K562 (cell line): ENCODE measurements around the gene RPL22. TPM values are rescaled to one million over a fixed set of nuclear protein-coding genes. Genes with fewer than 3 reads are reported as not detected.

ENCODE experiments used
- ATAC-seq: fragments of 200-7000 bp; cut with Tn5 transposase; 3 replicates; pipeline ENCODE4 v1.9.1; 2020; ENCODE audit warnings: moderate library complexity
- BruUV-seq: library from RNA; stranded (reverse); fragments of 400-500 nt; replicated peaks from 2 replicates; lab custom pipeline; 2021; lab: Mats Ljungman, UMichigan
- CTCF ChIA-PET: fragments of 300-600 bp; formaldehyde crosslinking; extraction: SDS; loops from one replicate; lab custom pipeline; 2021; ENCODE audit warnings: low intra/inter-chr PET ratio; lab: Yijun Ruan, JAX
- POLR2A ChIA-PET: fragments of 300-600, 350-650 bp; sonication (Branson Sonifier 250); formaldehyde crosslinking; extraction: SDS; loops from one replicate; lab custom pipeline; 2021; ENCODE audit warnings: antibody characterized with exemption, inconsistent platforms; lab: Yijun Ruan, JAX
- DNase-seq, 4 experiments: peaks; one replicate each; pipeline versions ENCODE4 v3.0.0 to v3.0.0-alpha.2; 2011 to 2018; ENCODE audit warnings: low spot score in 3 of 4, mixed read lengths in 3 of 4; ENCODE audit errors: extremely low read depth in 1 of 4
- FAIRE-seq: peaks from 2 replicates; lab custom pipeline; 2011; peaks lifted over from hg19 to GRCh38; lab: Jason Lieb, UNC
- H2AFZ ChIP-seq: 2 replicates; pipeline ENCODE4 v1.6.0; 2011; ENCODE audit warnings: low read depth, low read length, control low read depth, inconsistent platforms
- H3K27ac ChIP-seq: fragments of 200-600 bp; 3 replicates; pipeline ENCODE4 v1.8.0; 2011; ENCODE audit warnings: low read depth, mild to moderate bottlenecking, control low read depth, inconsistent platforms, low read length, moderate library complexity, mixed read lengths; ENCODE audit errors: extremely low read depth
- H3K27me3 ChIP-seq, 2 experiments: fragments of 300-600 bp in 1 of 2; 2 replicates in 1 of 2; 3 replicates in 1 of 2; pipeline versions ENCODE4 v1.6.0 to v1.8.0; 2011; ENCODE audit warnings: inconsistent platforms in 2 of 2, low read length in 2 of 2, mild to moderate bottlenecking in 1 of 2, mixed read lengths in 1 of 2, moderate library complexity in 1 of 2; ENCODE audit not compliant: control insufficient read depth in 2 of 2, insufficient read depth in 2 of 2
- H3K36me3 ChIP-seq: fragments of 300-600 bp; 3 replicates; pipeline ENCODE4 v1.8.0; 2011; ENCODE audit warnings: mild to moderate bottlenecking, low read length, inconsistent platforms; ENCODE audit not compliant: control insufficient read depth, insufficient read depth
- H3K4me1 ChIP-seq, 2 experiments: fragments of 200-600 bp in 1 of 2; replicated peaks in 1 of 2; 2 replicates in 1 of 2; 3 replicates in 1 of 2; pipeline versions ENCODE4 v1.5.1 to v1.8.0; 2011; ENCODE audit warnings: inconsistent platforms in 2 of 2, low read length in 2 of 2, mild to moderate bottlenecking in 1 of 2, mixed read lengths in 1 of 2, moderate library complexity in 1 of 2; ENCODE audit not compliant: control insufficient read depth in 2 of 2, insufficient read depth in 2 of 2
- H3K4me2 ChIP-seq: 2 replicates; pipeline ENCODE4 v1.6.1; 2011; ENCODE audit warnings: low read length, control low read depth, inconsistent platforms, mixed read lengths; ENCODE audit not compliant: insufficient read depth
- H3K4me3 ChIP-seq: fragments of 200-600 bp; sonication (generic), shearing (Covaris generic); 2 replicates; pipeline ENCODE4 v1.5.1; 2016; ENCODE audit warnings: control low read depth, inconsistent platforms
- H3K79me2 ChIP-seq: fragments of 200-600 bp; 3 replicates; pipeline ENCODE4 v1.8.0; 2011; ENCODE audit warnings: low read length, inconsistent platforms; ENCODE audit not compliant: control insufficient read depth, insufficient read depth
- H3K9ac ChIP-seq, 2 experiments: 2 replicates each; pipeline versions ENCODE4 v1.6.0 to v1.6.1; 2011; ENCODE audit warnings: low read depth in 2 of 2, low read length in 2 of 2, control low read depth in 1 of 2, inconsistent platforms in 1 of 2, mild to moderate bottlenecking in 1 of 2, mixed read lengths in 1 of 2; ENCODE audit not compliant: insufficient read depth in 1 of 2
- H3K9me1 ChIP-seq: one replicate; pipeline ENCODE4 v1.6.0; 2011; ENCODE audit warnings: inconsistent platforms, mild to moderate bottlenecking, low read length, moderate library complexity; ENCODE audit not compliant: control insufficient read depth, insufficient read depth
- H3K9me3 ChIP-seq: replicated peaks from 2 replicates; pipeline ENCODE4 v1.5.1; 2011; ENCODE audit warnings: low read depth, low read length, inconsistent platforms; ENCODE audit not compliant: control insufficient read depth, insufficient read depth
- H4K20me1 ChIP-seq: replicated peaks from 2 replicates; pipeline ENCODE4 v1.6.1; 2011; ENCODE audit warnings: low read length, inconsistent platforms, mixed read lengths; ENCODE audit not compliant: control insufficient read depth, insufficient read depth
- BCL6 ChIP-seq: fragments of 250-450 bp; sonication (Bioruptor Pico); IDR thresholded peaks from 2 replicates; pipeline ENCODE4 v1.4.0; 2020
- CCNT2 ChIP-seq: IDR thresholded peaks from 2 replicates; pipeline ENCODE4 v1.6.1; 2011; ENCODE audit warnings: borderline replicate concordance, low read depth, mild to moderate bottlenecking, moderate library complexity, mixed read lengths, low read length; ENCODE audit not compliant: insufficient read length; ENCODE audit errors: extremely low read depth
- EHMT2 ChIP-seq: fragments of 450-650 bp; IDR thresholded peaks from 2 replicates; pipeline ENCODE4 v1.6.1; 2018; ENCODE audit warnings: antibody characterized with exemption
- ELF4 ChIP-seq: fragments of 450-650 bp; formaldehyde crosslinking; IDR thresholded peaks from 2 replicates; pipeline ENCODE4 v1.4.0; 2022; ENCODE audit warnings: missing genetic modification characterization
- EP300 ChIP-seq: IDR thresholded peaks from 2 replicates; pipeline ENCODE4 v1.6.1; 2012; ENCODE audit warnings: low read length, improper control_type of control experiment
- ESRRA ChIP-seq: fragments of 450-650 bp; IDR thresholded peaks from 2 replicates; pipeline ENCODE4 v1.6.1; 2014; ENCODE audit warnings: low read depth, mild to moderate bottlenecking, moderate library complexity, borderline replicate concordance
- HEY1 ChIP-seq: fragments of 250-450 bp; sonication (Bioruptor Pico); IDR thresholded peaks from 2 replicates; pipeline ENCODE4 v1.5.0; 2020; ENCODE audit warnings: mild to moderate bottlenecking, moderate library complexity, borderline replicate concordance
- MTA2 ChIP-seq: fragments of 450-650 bp; IDR thresholded peaks from 2 replicates; pipeline ENCODE4 v1.6.1; 2016; ENCODE audit warnings: low read depth
- MYNN ChIP-seq, 2 experiments: sonication (generic); formaldehyde crosslinking in 1 of 2; IDR thresholded peaks; 2 replicates each; pipeline versions ENCODE4 v1.5.0 to v1.6.1; 2016 to 2020; ENCODE audit warnings: antibody characterized with exemption in 1 of 2, missing genetic modification reagents in 1 of 2
- NBN ChIP-seq: fragments of 450-650 bp; IDR thresholded peaks from 2 replicates; pipeline ENCODE4 v1.6.1; 2016; ENCODE audit warnings: low read depth, mild to moderate bottlenecking
- STAG1 ChIP-seq: sonication (generic); formaldehyde crosslinking; IDR thresholded peaks from 2 replicates; pipeline ENCODE4 v1.5.0; 2020; ENCODE audit warnings: missing genetic modification reagents, borderline replicate concordance
- TBP ChIP-seq: optimal IDR thresholded peaks from 2 replicates; pipeline ENCODE3; 2011; ENCODE audit warnings: low read depth, low read length, improper control_type of control experiment
- TEAD4 ChIP-seq, 2 experiments: sonication (generic) in 1 of 2; formaldehyde crosslinking in 1 of 2; IDR thresholded peaks; 2 replicates each; pipeline versions ENCODE4 v1.6.1 to v1.8.0; 2012 to 2022; ENCODE audit warnings: borderline replicate concordance in 1 of 2, inconsistent platforms in 1 of 2, low read length in 1 of 2, mild to moderate bottlenecking in 1 of 2, missing genetic modification reagents in 1 of 2
- U2AF1 ChIP-seq: fragments of 200-400 bp; formaldehyde crosslinking; optimal IDR thresholded peaks from 2 replicates; pipeline ENCODE3; 2017; ENCODE audit warnings: mild to moderate bottlenecking, low read depth, low read length, moderate library complexity
- WGBS: fragments of 100-300 bp; shearing (Covaris generic); methylation state at CpG from one replicate; pipeline ENCODE4 v1.1.6; 2016; ENCODE audit warnings: low coverage, mixed read lengths; ENCODE audit not compliant: insufficient coverage; ENCODE audit errors: missing lambda C conversion rate; 5-methylcytosine and 5-hydroxymethylcytosine counted together
- in situ Hi-C: fragments of 300-500 bp; cut with MboI; formaldehyde crosslinking; loops from 4 replicates; pipeline ENCODE4 v1.15.0; 2018; ENCODE audit warnings: inconsistent platforms, mixed read lengths
- intact Hi-C: fragments of 100-400 bp; cut with micrococcal nuclease; formaldehyde crosslinking; loops from 2 replicates; pipeline ENCODE4 v1.14.2; 2022
- polyA plus RNA-seq, 8 experiments: library from polyadenylated mRNA; depleted of rRNA in 4 of 8; stranded (reverse) in 5 of 8; unstranded in 3 of 8; fragments of >200 nt; fragmentation: Nextera tagmentation in 2 of 8; fragmentation: Illumina TruSeq in 1 of 8; extraction: Ambion mirVana in 2 of 8; extraction: Trizol in 1 of 8; gene quantifications; 2 replicates each; pipeline versions ENCODE4 v1.2.1 to v1.2.3, GENCODE V29; 2011 to 2014; ENCODE audit warnings: inconsistent platforms in 1 of 8, missing spikeins in 1 of 8
- total RNA-seq, 7 experiments: library from RNA; depleted of rRNA in 6 of 7; stranded (reverse); fragments of >200 nt in 6 of 7; fragmentation: Illumina TruSeq in 2 of 7; extraction: Trizol in 2 of 7; gene quantifications; 2 replicates each; pipeline versions ENCODE4 v1.2.1 to v1.2.3, GENCODE V29; 2011 to 2021; ENCODE audit warnings: low replicate concordance in 1 of 7
- TF ChIP-seq, protein P1 (sequence below), 2 experiments: fragments of 250-450 bp in 1 of 2; fragments of 450-650 bp in 1 of 2; sonication (Bioruptor Pico) in 1 of 2; IDR thresholded peaks; 2 replicates each; pipeline versions ENCODE4 v1.6.1 to v1.8.0; 2016 to 2021; ENCODE audit warnings: mild to moderate bottlenecking in 2 of 2, moderate library complexity in 2 of 2, missing compliant biosample characterization in 1 of 2, missing genetic modification characterization in 1 of 2
- TF ChIP-seq, protein P2 (sequence below): fragments of 450-650 bp; IDR thresholded peaks from 2 replicates; pipeline ENCODE4 v1.6.1; 2016; ENCODE audit warnings: missing biosample characterization, missing genetic modification characterization
- TF ChIP-seq, protein P3 (sequence below): sonication (generic); formaldehyde crosslinking; IDR thresholded peaks from 2 replicates; pipeline ENCODE4 v1.8.0; 2022; ENCODE audit warnings: missing genetic modification reagents, mild to moderate bottlenecking, borderline replicate concordance

Gene RPL22
- total and polyA plus RNA-seq, 9 of the 15 experiments (the other 6 are each of a cell fraction or from before 2014, with no cell fraction given): 467 to 1,165 (median 607) TPM

DNA sequence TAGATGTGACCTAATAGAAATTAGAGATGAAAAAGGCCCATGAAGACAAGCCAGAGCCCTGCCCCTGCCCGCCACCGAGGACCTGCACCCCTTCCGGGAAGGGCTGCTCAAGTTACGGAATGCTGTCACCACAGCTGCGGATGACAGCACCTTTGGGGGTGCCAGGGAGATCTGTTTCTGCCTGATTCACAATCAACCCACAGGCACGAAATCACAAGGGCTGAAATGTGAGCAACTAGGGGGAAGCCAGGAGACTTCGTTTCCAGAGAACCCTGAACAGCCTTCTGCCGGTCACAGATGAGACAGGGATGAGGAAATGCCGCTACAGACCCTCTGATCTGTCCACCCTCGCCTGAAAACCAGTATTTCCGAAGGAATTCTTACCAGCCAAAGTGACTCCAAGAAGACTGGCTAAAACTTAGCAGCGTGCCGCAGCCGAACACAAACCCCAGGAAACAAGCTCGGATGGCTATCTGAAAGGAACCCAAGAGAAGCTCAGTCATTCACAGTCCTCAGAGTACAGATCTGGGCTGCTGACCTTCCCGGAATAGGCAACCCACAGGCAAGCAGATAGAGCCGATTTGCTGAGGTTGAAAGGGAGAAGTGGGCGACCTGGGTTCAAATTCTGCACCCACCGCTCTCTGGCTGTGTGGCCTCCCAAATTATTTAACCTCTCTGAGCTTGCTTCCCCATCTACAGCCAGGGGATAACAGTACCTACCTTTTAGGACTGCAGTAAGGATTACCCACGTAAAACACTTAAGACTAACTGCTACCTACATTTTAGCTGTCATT is 35.3 kb upstream of the RPL22 start:
- peak overlapping the region; percentile 85 for H3K27ac ChIP-seq
- POLR2A ChIA-PET: interaction anchor here (0.6 to 2.0 kb wide), 13 partner anchors 9 to 261 kb away, joined by 3 to 14 read pairs (median 5); partner anchors contain the start of gene RNF207
- intact Hi-C loops (loop anchor here (2.0 kb wide), 1 partner anchor 36 kb away; the partner anchor contains the start of gene RPL22), in situ Hi-C loops (no loop called here)
- peak overlapping the region; percentile 95 for H3K4me3 ChIP-seq
- no peaks in the 10 kb centered on the region for H3K9me1 ChIP-seq
- H3K4me1 ChIP-seq: peaks cover 10 to 28% of the 10 kb centered on the region in 2 experiments; a peak in 4 of 5 replicates
- H2AFZ ChIP-seq: peak overlapping the region; percentile 77; the same call in 1 of the 2 replicates
- peaks cover 46% of the 10 kb centered on the region for H3K36me3 ChIP-seq
- H3K4me2 ChIP-seq: peak overlapping the region; percentile 91
- DNase-seq (peak in 2 of 4 experiments; percentile 53 to 67), FAIRE-seq (peak; percentile 77), ATAC-seq (peak; percentile 45)
- no peaks in the 10 kb centered on the region for H3K9me3 ChIP-seq
- H4K20me1 ChIP-seq: no peaks in the 10 kb centered on the region
- H3K79me2 ChIP-seq: peaks cover 31% of the 10 kb centered on the region
- H3K9ac ChIP-seq: peak overlapping the region; percentile 74 to 100
- BruUV-seq: TSS peak; percentile 39
- peaks cover 0 to under 1% of the 10 kb centered on the region in 2 experiments; a peak in 1 of 5 replicates for H3K27me3 ChIP-seq
- WGBS: 7% methylated on average over 20 of the region's 20 CpGs
- CTCF ChIA-PET: no interaction called here
- no peak for TF ChIP-seq NBN
- TF ChIP-seq TEAD4 (IDR thresholded peaks at IDR 0.05; ENCODE audit: low read length): no peak
- no peak for TF ChIP-seq TEAD4 (CRISPR knock-in tag; IDR thresholded peaks at IDR 0.05; ENCODE audit: borderline replicate concordance)
- no peak for TF ChIP-seq TBP
- TF ChIP-seq ESRRA: 0 out of 2 replicates have a peak, but pooled peaks have one; percentile 16
- TF ChIP-seq MTA2: no peak
- TF ChIP-seq, protein P1, sequence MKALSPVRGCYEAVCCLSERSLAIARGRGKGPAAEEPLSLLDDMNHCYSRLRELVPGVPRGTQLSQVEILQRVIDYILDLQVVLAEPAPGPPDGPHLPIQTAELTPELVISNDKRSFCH (CRISPR knock-in tag; IDR thresholded peaks at IDR 0.05): no peak
- TF ChIP-seq, protein P1 (tag; IDR thresholded peaks at IDR 0.05): no peak
- TF ChIP-seq MYNN (IDR thresholded peaks at IDR 0.05): no peak
- TF ChIP-seq MYNN (CRISPR knock-in tag; IDR thresholded peaks at IDR 0.05): no peak
- no peak for TF ChIP-seq CCNT2
- TF ChIP-seq HEY1 (CRISPR knock-in tag): no peak
- TF ChIP-seq, protein P2, sequence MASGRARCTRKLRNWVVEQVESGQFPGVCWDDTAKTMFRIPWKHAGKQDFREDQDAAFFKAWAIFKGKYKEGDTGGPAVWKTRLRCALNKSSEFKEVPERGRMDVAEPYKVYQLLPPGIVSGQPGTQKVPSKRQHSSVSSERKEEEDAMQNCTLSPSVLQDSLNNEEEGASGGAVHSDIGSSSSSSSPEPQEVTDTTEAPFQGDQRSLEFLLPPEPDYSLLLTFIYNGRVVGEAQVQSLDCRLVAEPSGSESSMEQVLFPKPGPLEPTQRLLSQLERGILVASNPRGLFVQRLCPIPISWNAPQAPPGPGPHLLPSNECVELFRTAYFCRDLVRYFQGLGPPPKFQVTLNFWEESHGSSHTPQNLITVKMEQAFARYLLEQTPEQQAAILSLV (tag): no peak
- no peak for TF ChIP-seq EHMT2
- TF ChIP-seq, protein P3, sequence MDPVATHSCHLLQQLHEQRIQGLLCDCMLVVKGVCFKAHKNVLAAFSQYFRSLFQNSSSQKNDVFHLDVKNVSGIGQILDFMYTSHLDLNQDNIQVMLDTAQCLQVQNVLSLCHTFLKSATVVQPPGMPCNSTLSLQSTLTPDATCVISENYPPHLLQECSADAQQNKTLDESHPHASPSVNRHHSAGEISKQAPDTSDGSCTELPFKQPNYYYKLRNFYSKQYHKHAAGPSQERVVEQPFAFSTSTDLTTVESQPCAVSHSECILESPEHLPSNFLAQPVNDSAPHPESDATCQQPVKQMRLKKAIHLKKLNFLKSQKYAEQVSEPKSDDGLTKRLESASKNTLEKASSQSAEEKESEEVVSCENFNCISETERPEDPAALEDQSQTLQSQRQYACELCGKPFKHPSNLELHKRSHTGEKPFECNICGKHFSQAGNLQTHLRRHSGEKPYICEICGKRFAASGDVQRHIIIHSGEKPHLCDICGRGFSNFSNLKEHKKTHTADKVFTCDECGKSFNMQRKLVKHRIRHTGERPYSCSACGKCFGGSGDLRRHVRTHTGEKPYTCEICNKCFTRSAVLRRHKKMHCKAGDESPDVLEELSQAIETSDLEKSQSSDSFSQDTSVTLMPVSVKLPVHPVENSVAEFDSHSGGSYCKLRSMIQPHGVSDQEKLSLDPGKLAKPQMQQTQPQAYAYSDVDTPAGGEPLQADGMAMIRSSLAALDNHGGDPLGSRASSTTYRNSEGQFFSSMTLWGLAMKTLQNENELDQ (CRISPR knock-in tag): no peak
- no peak for TF ChIP-seq ELF4 (CRISPR knock-in tag)
- no peak for TF ChIP-seq BCL6
- TF ChIP-seq EP300: no peak
- no peak for TF ChIP-seq STAG1 (CRISPR knock-in tag)
- TF ChIP-seq U2AF1: no peak
